ENCODE measurements around the gene NEGR1. TPM values are rescaled to one million over a fixed set of nuclear protein-coding genes. Genes with fewer than 3 reads are reported as not detected.
"Not testable (repeated sequence)": the region's sequence is repeated elsewhere in the genome, so short reads cannot be mapped to it uniquely, and the experiment has no call there.

The NEGR1 gene
- polyA plus RNA-seq, 5 donors, result 3.3 to 6.8 (median 3.9) TPM

- DNase-seq, result no peak
Observed at GRCh38 chr1:71949681-71950080, 332.7 kb downstream of the NEGR1 start.

- DNase-seq, result no peak
Observed at GRCh38 chr1:71948561-71948960, 333.8 kb downstream of the NEGR1 start.

GRCh38 chr1:71944006-71944405 is 338.3 kb downstream of the NEGR1 start:
- DNase-seq, result no peak

GRCh38 chr1:71940261-71940660 is 342.1 kb downstream of the NEGR1 start:
- DNase-seq, result no peak

- no peak for DNase-seq
Observed at GRCh38 chr1:71930511-71930910, 351.8 kb downstream of the NEGR1 start.

GRCh38 chr1:71921935-71922559 is 360.3 kb downstream of the NEGR1 start:
- no peak for DNase-seq

- DNase-seq, result no peak
Observed at GRCh38 chr1:71921204-71921603, 361.1 kb downstream of the NEGR1 start.

GRCh38 chr1:71920556-71920955 is 361.8 kb downstream of the NEGR1 start:
- DNase-seq, result no peak

GRCh38 chr1:71919811-71920509 is 362.4 kb downstream of the NEGR1 start:
- DNase-seq, result no peak

GRCh38 chr1:71918630-71919029 is 363.7 kb downstream of the NEGR1 start:
- DNase-seq, result no peak

GRCh38 chr1:71916894-71917293 is 365.4 kb downstream of the NEGR1 start:
- DNase-seq, result no peak

- DNase-seq, result no peak
Observed at GRCh38 chr1:71914626-71915025, 367.7 kb downstream of the NEGR1 start.

GRCh38 chr1:71908871-71909390 is 373.4 kb downstream of the NEGR1 start:
- no peak for DNase-seq

- peak; percentile 24 to 27 for DNase-seq
Observed at GRCh38 chr1:71908303-71908702, 374.0 kb downstream of the NEGR1 start.

GRCh38 chr1:71899881-71900280 is 382.5 kb downstream of the NEGR1 start:
- no peak for DNase-seq

GRCh38 chr1:71888166-71888565 is 394.2 kb downstream of the NEGR1 start:
- DNase-seq, result not testable (repeated sequence)

GRCh38 chr1:71885171-71885570 is 397.2 kb downstream of the NEGR1 start:
- DNase-seq, result no peak

- DNase-seq, result no peak
Observed at GRCh38 chr1:71882637-71883036, 399.7 kb downstream of the NEGR1 start.

GRCh38 chr1:71882226-71882625 is 400.1 kb downstream of the NEGR1 start:
- no peak for DNase-seq

GRCh38 chr1:71881611-71882010 is 400.7 kb downstream of the NEGR1 start:
- no peak for DNase-seq

GRCh38 chr1:71869326-71869725 is 413.0 kb downstream of the NEGR1 start:
- DNase-seq, result no peak

- no peak for DNase-seq
Observed at GRCh38 chr1:71862756-71863155, 419.6 kb downstream of the NEGR1 start.

GRCh38 chr1:71861022-71861421 is 421.3 kb downstream of the NEGR1 start:
- no peak for DNase-seq
